Liver (tissue), 3 donors: ENCODE results near the gene WDR12.

ENCODE experiments used
- CTCF ChIP-seq: fragments of 150-350 bp; IDR thresholded peaks from 2 replicates; pipeline ENCODE4 v1.5.1; 2017; ENCODE audit warnings: improper control_type of control experiment, low read depth, low read length; ENCODE audit not compliant: missing input control
- RAD21 ChIP-seq, 2 donors: IDR thresholded peaks; 2 replicates each; pipeline ENCODE4 v1.6.1; 2016; ENCODE audit warnings: antibody characterized with exemption in 2 of 2, mild to moderate bottlenecking in 2 of 2
- RXRA ChIP-seq, 2 donors: IDR thresholded peaks; 2 replicates each; pipeline ENCODE4 v1.6.1; 2017 to 2018; ENCODE audit warnings: antibody characterized with exemption in 2 of 2, mild to moderate bottlenecking in 1 of 2
- SP1 ChIP-seq: IDR thresholded peaks from 2 replicates; pipeline ENCODE4 v1.6.1; 2018; ENCODE audit warnings: antibody characterized with exemption, mild to moderate bottlenecking
- TAF1 ChIP-seq: conservative IDR thresholded peaks from 2 replicates; pipeline ENCODE4 v1.6.1; 2016; ENCODE audit warnings: antibody characterized with exemption, mild to moderate bottlenecking
- YY1 ChIP-seq: IDR thresholded peaks from 2 replicates; pipeline ENCODE4 v1.6.1; 2016; ENCODE audit warnings: antibody characterized with exemption, mild to moderate bottlenecking
- TF ChIP-seq, protein P1 (sequence below): IDR thresholded peaks from 2 replicates; pipeline ENCODE4 v1.6.1; 2016; ENCODE audit warnings: antibody characterized with exemption, mild to moderate bottlenecking
- TF ChIP-seq, protein P2 (sequence below): IDR thresholded peaks from 2 replicates; pipeline ENCODE4 v1.6.1; 2016; ENCODE audit warnings: antibody characterized with exemption
- donor health status: healthy.
- donor health status: healthy.

DNA sequence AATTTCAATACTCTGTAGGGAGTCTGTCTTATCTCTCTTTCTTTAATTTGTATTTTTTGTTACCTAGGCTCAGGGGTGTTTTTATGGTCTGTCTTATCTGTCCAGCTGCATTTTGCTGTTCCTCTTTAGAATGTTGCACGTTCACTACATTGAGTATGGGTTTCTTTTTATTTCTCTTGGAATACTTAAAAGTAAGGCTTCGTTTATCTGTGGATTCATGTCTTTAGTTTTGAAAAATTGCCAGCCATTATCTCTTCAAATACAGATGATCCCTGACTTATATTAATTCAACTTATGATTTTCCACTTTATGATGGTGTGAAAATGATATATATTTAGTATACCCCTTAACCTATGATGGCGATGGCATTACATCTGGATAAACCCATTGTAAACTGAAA lies 27.5 kb upstream of the WDR12 start:
- TF ChIP-seq RAD21 (IDR thresholded peaks at IDR 0.05) (no peak), CTCF (no peak), YY1 (no peak), TAF1 (no peak), RXRA (IDR thresholded peaks at IDR 0.05) (no peak), SP1 (no peak)
- TF ChIP-seq, protein P1, sequence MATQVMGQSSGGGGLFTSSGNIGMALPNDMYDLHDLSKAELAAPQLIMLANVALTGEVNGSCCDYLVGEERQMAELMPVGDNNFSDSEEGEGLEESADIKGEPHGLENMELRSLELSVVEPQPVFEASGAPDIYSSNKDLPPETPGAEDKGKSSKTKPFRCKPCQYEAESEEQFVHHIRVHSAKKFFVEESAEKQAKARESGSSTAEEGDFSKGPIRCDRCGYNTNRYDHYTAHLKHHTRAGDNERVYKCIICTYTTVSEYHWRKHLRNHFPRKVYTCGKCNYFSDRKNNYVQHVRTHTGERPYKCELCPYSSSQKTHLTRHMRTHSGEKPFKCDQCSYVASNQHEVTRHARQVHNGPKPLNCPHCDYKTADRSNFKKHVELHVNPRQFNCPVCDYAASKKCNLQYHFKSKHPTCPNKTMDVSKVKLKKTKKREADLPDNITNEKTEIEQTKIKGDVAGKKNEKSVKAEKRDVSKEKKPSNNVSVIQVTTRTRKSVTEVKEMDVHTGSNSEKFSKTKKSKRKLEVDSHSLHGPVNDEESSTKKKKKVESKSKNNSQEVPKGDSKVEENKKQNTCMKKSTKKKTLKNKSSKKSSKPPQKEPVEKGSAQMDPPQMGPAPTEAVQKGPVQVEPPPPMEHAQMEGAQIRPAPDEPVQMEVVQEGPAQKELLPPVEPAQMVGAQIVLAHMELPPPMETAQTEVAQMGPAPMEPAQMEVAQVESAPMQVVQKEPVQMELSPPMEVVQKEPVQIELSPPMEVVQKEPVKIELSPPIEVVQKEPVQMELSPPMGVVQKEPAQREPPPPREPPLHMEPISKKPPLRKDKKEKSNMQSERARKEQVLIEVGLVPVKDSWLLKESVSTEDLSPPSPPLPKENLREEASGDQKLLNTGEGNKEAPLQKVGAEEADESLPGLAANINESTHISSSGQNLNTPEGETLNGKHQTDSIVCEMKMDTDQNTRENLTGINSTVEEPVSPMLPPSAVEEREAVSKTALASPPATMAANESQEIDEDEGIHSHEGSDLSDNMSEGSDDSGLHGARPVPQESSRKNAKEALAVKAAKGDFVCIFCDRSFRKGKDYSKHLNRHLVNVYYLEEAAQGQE = no peak
- TF ChIP-seq, protein P2, sequence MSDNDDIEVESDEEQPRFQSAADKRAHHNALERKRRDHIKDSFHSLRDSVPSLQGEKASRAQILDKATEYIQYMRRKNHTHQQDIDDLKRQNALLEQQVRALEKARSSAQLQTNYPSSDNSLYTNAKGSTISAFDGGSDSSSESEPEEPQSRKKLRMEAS = no peak
